Left ventricle myocardium superior (tissue), 1 donor: ENCODE measurements around the gene BZW1. TPM values are rescaled to one million over a fixed set of nuclear protein-coding genes. Genes with fewer than 3 reads are reported as not detected.

ENCODE experiments used
- ATAC-seq: fragments of 200-7000 bp; cut with Tn5 transposase; one replicate; pipeline ENCODE4 v1.9.1; 2020; ENCODE audit warnings: mild to moderate bottlenecking, moderate library complexity
- DNase-seq: peaks from one replicate; pipeline ENCODE4 v3.0.0-alpha.2; 2020
- intact Hi-C: fragments of 100-400 bp; cut with micrococcal nuclease; formaldehyde crosslinking; loops from one replicate; pipeline ENCODE4 v1.11.0; 2022
- total RNA-seq: library from RNA; stranded (reverse); fragmentation: NEBNext Ultra II Directional; extraction: Animal tissue kit (Norgen Biotek cat#: 25700); gene quantifications from one replicate; pipeline ENCODE4 v1.2.1, GENCODE V29; 2021
- donor health status: DM: no; HTN: yes; CAD: no; lungs with severe emphysema.

Gene BZW1
- total RNA-seq, 1 donor from 2014 or later = 71.2 TPM

GRCh38 chr2:200820573-200821234 is 9.0 kb downstream of the BZW1 start:
- intact Hi-C loops = loop anchor here (2.0 kb wide), 1 partner anchor 36 kb away; no protein-coding TSS in a partner anchor
- no peak for ATAC-seq
- no peak for DNase-seq

GRCh38 chr2:200821686-200822245 is 10.1 kb downstream of the BZW1 start:
- intact Hi-C loops = loop anchor here (2.0 kb wide), 1 partner anchor 35 kb away; no protein-coding TSS in a partner anchor
- no peak for ATAC-seq
- no peak for DNase-seq

- intact Hi-C loops = no loop called here
- DNase-seq = no peak
- no peak for ATAC-seq
Observed at GRCh38 chr2:200828104-200828503, 16.4 kb downstream of the BZW1 start.

- ATAC-seq (no peak), DNase-seq (no peak)
- intact Hi-C loops = no loop called here
Observed at GRCh38 chr2:200828572-200829257, 17.0 kb downstream of the BZW1 start.

GRCh38 chr2:200829258-200829655 is 17.5 kb downstream of the BZW1 start:
- DNase-seq = no peak
- intact Hi-C loops = no loop called here
- no peak for ATAC-seq

- no peak for DNase-seq
- ATAC-seq = no peak
- intact Hi-C loops = no loop called here
Observed at GRCh38 chr2:200834701-200835100, 23.0 kb downstream of the BZW1 start.

GRCh38 chr2:200839513-200839912 is 27.8 kb downstream of the BZW1 start:
- intact Hi-C loops = no loop called here
- DNase-seq = no peak
- ATAC-seq = no peak

- intact Hi-C loops = no loop called here
- no peak for ATAC-seq
- no peak for DNase-seq
Observed at GRCh38 chr2:200843993-200844948, 32.6 kb downstream of the BZW1 start.

- DNase-seq = no peak
- intact Hi-C loops = no loop called here
- ATAC-seq = no peak
Observed at GRCh38 chr2:200845194-200845593, 33.5 kb downstream of the BZW1 start.

GRCh38 chr2:200845669-200846325 is 34.1 kb downstream of the BZW1 start:
- ATAC-seq = no peak

GRCh38 chr2:200847269-200847668 is 35.6 kb downstream of the BZW1 start:
- DNase-seq = no peak
- intact Hi-C loops = no loop called here
- ATAC-seq = no peak

More at GRCh38 chr2:200845669-200846325, 34.1 kb downstream of the BZW1 start:
- intact Hi-C loops = no loop called here
- no peak for DNase-seq

GRCh38 chr2:200847939-200848338 is 36.2 kb downstream of the BZW1 start:
- ATAC-seq = no peak
- DNase-seq = no peak
- intact Hi-C loops = no loop called here

GRCh38 chr2:200850512-200851256 is 39.0 kb downstream of the BZW1 start:
- ATAC-seq (peak; percentile 53), DNase-seq (no peak)
- intact Hi-C loops = no loop called here

GRCh38 chr2:200851398-200852248 is 39.9 kb downstream of the BZW1 start:
- intact Hi-C loops = no loop called here
- DNase-seq = no peak
- ATAC-seq = no peak

GRCh38 chr2:200852605-200853004 is 40.9 kb downstream of the BZW1 start:
- intact Hi-C loops = no loop called here
- no peak for ATAC-seq
- no peak for DNase-seq

- no peak for ATAC-seq
- intact Hi-C loops = loop anchor here (2.0 kb wide), 1 partner anchor 36 kb away; no protein-coding TSS in a partner anchor
- DNase-seq = no peak
Observed at GRCh38 chr2:200856806-200857205, 45.1 kb downstream of the BZW1 start.

- DNase-seq = no peak
- intact Hi-C loops = no loop called here
Observed at GRCh38 chr2:200860092-200860795, 48.5 kb downstream of the BZW1 start.

More at GRCh38 chr2:200860092-200860795, 48.5 kb downstream of the BZW1 start:
- ATAC-seq = no peak
